ENCODE measurements around the gene ARFIP1. TPM values are rescaled to one million over a fixed set of nuclear protein-coding genes. Genes with fewer than 3 reads are reported as not detected.

The ARFIP1 gene
- total RNA-seq, 1 donor from 2014 or later, result 26.2 TPM

GRCh38 chr4:152778656-152779512 lies 870 bp upstream of the ARFIP1 start:
- Mint-ChIP-seq H3K36me3 (no peaks in the 10 kb centered on the region), H3K27ac (peak overlapping the region; percentile 99), H3K9me3 (no peaks in the 10 kb centered on the region), H3K27me3 (ENCODE audit: low read depth) (peaks cover 3% of the 10 kb centered on the region), H3K4me3 (peak overlapping the region; percentile 99), H3K4me1 (peaks cover 26% of the 10 kb centered on the region)
- peak; percentile 24 to 39 for DNase-seq (ENCODE audit: low spot score in 2 of 2, unreplicated experiment in 2 of 2)
- no peak for TF ChIP-seq CTCF (IDR thresholded peaks at IDR 0.05; ENCODE audit: unreplicated experiment)

DNA sequence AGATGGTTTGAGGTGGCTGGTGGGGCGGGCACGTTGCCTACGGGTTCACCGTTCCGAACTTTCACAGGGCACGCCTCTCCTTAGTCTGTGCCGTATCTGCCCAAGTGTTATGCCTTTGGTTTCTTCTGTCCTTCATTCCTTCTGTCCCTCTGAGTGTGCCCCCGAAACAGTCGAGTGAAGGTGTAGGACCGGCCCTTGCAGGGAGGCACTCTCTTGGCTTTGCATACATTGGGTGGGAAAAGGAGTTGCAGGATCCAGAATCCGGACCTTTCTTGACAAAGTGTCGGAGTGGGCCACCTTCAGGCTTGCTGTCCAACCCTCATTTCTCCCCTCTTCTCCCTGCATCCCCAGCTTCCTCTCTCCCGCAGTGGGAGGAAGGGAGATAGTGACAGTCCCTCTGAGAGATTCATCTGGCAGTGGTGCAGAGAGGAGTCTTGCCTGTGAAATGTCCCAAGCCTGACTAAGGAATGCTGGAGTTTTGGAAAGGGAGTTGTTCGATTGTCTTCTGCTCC lies 569 bp downstream of the ARFIP1 start:
- Mint-ChIP-seq H3K9me3 (no peaks in the 10 kb centered on the region), H3K27ac (peak overlapping the region; percentile 99), H3K36me3 (no peaks in the 10 kb centered on the region), H3K4me1 (peaks cover 26% of the 10 kb centered on the region), H3K27me3 (ENCODE audit: low read depth) (peaks cover 3% of the 10 kb centered on the region), H3K4me3 (peak overlapping the region; percentile 99)
- TF ChIP-seq CTCF (IDR thresholded peaks at IDR 0.05; ENCODE audit: unreplicated experiment), result no peak
- DNase-seq (ENCODE audit: low spot score in 2 of 2, unreplicated experiment in 2 of 2), result no peak

DNA sequence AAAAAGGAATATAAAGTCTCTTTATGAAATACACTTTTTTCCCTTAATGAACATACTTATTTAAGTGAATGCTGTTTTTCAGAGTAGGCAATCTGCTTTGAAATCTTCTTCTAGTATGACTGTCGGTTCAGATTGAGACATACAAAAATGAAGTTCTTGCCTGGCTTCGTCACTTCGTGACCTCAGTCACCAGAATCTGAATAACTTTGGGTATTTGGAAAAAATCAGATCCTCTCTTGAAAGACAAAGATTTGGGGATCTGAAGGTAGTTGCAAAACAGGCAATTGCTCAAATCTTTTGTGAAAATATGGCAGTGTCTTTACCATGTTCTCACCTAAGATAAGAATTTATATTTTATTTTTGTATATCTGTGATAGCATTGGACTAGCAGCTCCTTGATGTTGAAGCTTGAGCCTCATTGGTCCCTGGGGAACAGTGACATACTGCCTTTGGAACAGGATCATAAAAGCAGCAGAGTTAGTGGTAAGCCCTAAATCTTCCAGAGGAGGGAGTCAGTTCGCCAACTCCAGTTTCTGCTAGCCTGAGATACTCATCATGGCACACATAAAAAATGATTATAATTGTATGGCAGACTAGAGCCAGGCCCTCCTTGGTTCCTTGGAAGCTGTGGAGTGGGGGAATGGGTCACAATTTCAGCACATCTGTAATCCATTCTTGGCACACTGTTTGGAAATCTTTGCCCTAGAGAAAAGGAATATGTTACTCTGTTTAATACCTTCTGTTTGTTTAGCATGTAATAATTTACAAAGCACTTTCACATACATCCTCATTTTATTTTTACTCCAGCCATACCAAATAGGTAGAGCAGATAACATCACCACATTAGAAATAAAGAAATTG lies 5.0 kb downstream of the ARFIP1 start:
- Mint-ChIP-seq H3K27me3 (ENCODE audit: low read depth) (no peaks in the 10 kb centered on the region), H3K27ac (no peak overlapping the region), H3K4me1 (peaks cover 27% of the 10 kb centered on the region), H3K4me3 (no peak overlapping the region), H3K36me3 (peaks cover 2% of the 10 kb centered on the region), H3K9me3 (no peaks in the 10 kb centered on the region)
- DNase-seq (ENCODE audit: low spot score in 2 of 2, unreplicated experiment in 2 of 2), result no peak
- no peak for TF ChIP-seq CTCF (IDR thresholded peaks at IDR 0.05; ENCODE audit: unreplicated experiment)

GRCh38 chr4:152785639-152786615 lies 6.2 kb downstream of the ARFIP1 start:
- H3K4me1 Mint-ChIP-seq, result peaks cover 25% of the 10 kb centered on the region
- DNase-seq (ENCODE audit: low spot score in 2 of 2, unreplicated experiment in 2 of 2), result no peak
- H3K27ac Mint-ChIP-seq, result peak overlapping the region; percentile 5
- TF ChIP-seq CTCF (IDR thresholded peaks at IDR 0.05; ENCODE audit: unreplicated experiment), result no peak
- no peaks in the 10 kb centered on the region for H3K27me3 Mint-ChIP-seq (ENCODE audit: low read depth)
- H3K4me3 Mint-ChIP-seq, result no peak overlapping the region
- H3K9me3 Mint-ChIP-seq, result no peaks in the 10 kb centered on the region
- H3K36me3 Mint-ChIP-seq, result peaks cover 2% of the 10 kb centered on the region

- no peak for TF ChIP-seq CTCF (IDR thresholded peaks at IDR 0.05; ENCODE audit: unreplicated experiment)
- no peaks in the 10 kb centered on the region for H3K9me3 Mint-ChIP-seq
- H3K27ac Mint-ChIP-seq, result peak overlapping the region; percentile 5
- peaks cover 2% of the 10 kb centered on the region for H3K36me3 Mint-ChIP-seq
- H3K4me3 Mint-ChIP-seq, result no peak overlapping the region
- H3K27me3 Mint-ChIP-seq (ENCODE audit: low read depth), result no peaks in the 10 kb centered on the region
- DNase-seq (ENCODE audit: low spot score in 2 of 2, unreplicated experiment in 2 of 2), result no peak
- H3K4me1 Mint-ChIP-seq, result peaks cover 22% of the 10 kb centered on the region
Observed at GRCh38 chr4:152786627-152787026, 6.9 kb downstream of the ARFIP1 start.

Data from mesothelial cell of epicardium (in vitro differentiated cells).